WTC11 (cell line): ENCODE results near the gene S100PBP. TPM values are rescaled to one million over a fixed set of nuclear protein-coding genes. Genes with fewer than 3 reads are reported as not detected.
A peak's percentile ranks its signal among the peaks of the same experiment; 100 is the strongest.

ENCODE experiments used
- ATAC-seq: fragments of 200-7000 bp; cut with Tn5 transposase; 2 replicates; pipeline ENCODE4 v1.10.0; 2021; ENCODE audit warnings: mild to moderate bottlenecking, moderate library complexity
- Bru-seq: library from RNA; stranded (reverse); fragments of 400-500 nt; gene quantifications from one replicate; lab custom pipeline; 2021; lab: Mats Ljungman, UMichigan
- CTCF ChIA-PET: fragments of 300-600 bp; sonication (Branson Sonifier 250); formaldehyde crosslinking; loops from one replicate; lab custom pipeline; 2021; ENCODE audit warnings: antibody characterized with exemption; lab: Charles Lee
- POLR2A ChIA-PET: fragments of 350-600 bp; sonication (Branson Sonifier 250); formaldehyde crosslinking; loops from one replicate; lab custom pipeline; 2021; ENCODE audit warnings: antibody characterized with exemption; lab: Charles Lee
- DNase-seq: peaks from one replicate; pipeline ENCODE4 v3.0.0; 2021; ENCODE audit warnings: low spot score
- H3K27ac Mint-ChIP-seq: 2 replicates; pipeline ENCODE4 v1.8.0; 2021; ENCODE audit warnings: mixed read lengths
- H3K27me3 Mint-ChIP-seq: 2 replicates; pipeline ENCODE4 v1.8.0; 2021; ENCODE audit warnings: low read depth, mild to moderate bottlenecking, moderate library complexity, mixed read lengths
- H3K36me3 Mint-ChIP-seq: 2 replicates; pipeline ENCODE4 v1.8.0; 2021; ENCODE audit warnings: mixed read lengths
- H3K4me1 Mint-ChIP-seq: 2 replicates; pipeline ENCODE4 v1.8.0; 2022; ENCODE audit warnings: mixed read lengths
- H3K4me3 Mint-ChIP-seq: 2 replicates; pipeline ENCODE4 v1.8.0; 2021; ENCODE audit warnings: mild to moderate bottlenecking, moderate library complexity, mixed read lengths
- H3K9me3 Mint-ChIP-seq: 2 replicates; pipeline ENCODE4 v1.8.0; 2021; ENCODE audit warnings: mixed read lengths
- ATF1 ChIP-seq: sonication (generic); formaldehyde crosslinking; IDR thresholded peaks from 2 replicates; pipeline ENCODE4 v1.8.1; 2023; ENCODE audit warnings: mild to moderate bottlenecking, moderate library complexity, missing genetic modification reagents
- ATF6 ChIP-seq: sonication (generic); formaldehyde crosslinking; IDR thresholded peaks from 2 replicates; pipeline ENCODE4 v1.8.1; 2023; ENCODE audit warnings: mild to moderate bottlenecking, missing genetic modification reagents
- CREB1 ChIP-seq: sonication (generic); formaldehyde crosslinking; IDR thresholded peaks from 2 replicates; pipeline ENCODE4 v1.8.0; 2023; ENCODE audit warnings: mild to moderate bottlenecking, missing genetic modification reagents
- FOXP4 ChIP-seq: sonication (generic); formaldehyde crosslinking; IDR thresholded peaks from 2 replicates; pipeline ENCODE4 v1.8.0; 2022; ENCODE audit warnings: mild to moderate bottlenecking, missing genetic modification reagents
- HMGXB4 ChIP-seq: sonication (generic); formaldehyde crosslinking; IDR thresholded peaks from 2 replicates; pipeline ENCODE4 v1.8.1; 2023; ENCODE audit warnings: mild to moderate bottlenecking, moderate library complexity, missing genetic modification reagents
- KAT7 ChIP-seq: sonication (generic); formaldehyde crosslinking; IDR thresholded peaks from 2 replicates; pipeline ENCODE4 v1.8.1; 2023; ENCODE audit warnings: missing genetic modification reagents, mild to moderate bottlenecking, borderline replicate concordance
- NFE2L1 ChIP-seq: sonication (generic); formaldehyde crosslinking; IDR thresholded peaks from 2 replicates; pipeline ENCODE4 v1.8.1; 2023; ENCODE audit warnings: missing genetic modification reagents
- SMAD4 ChIP-seq: sonication (generic); formaldehyde crosslinking; IDR thresholded peaks from 2 replicates; pipeline ENCODE4 v1.8.0; 2022; ENCODE audit warnings: mild to moderate bottlenecking, missing genetic modification reagents
- SP1 ChIP-seq: sonication (generic); formaldehyde crosslinking; conservative IDR thresholded peaks from 2 replicates; pipeline ENCODE4 v1.8.1; 2022; ENCODE audit warnings: missing genetic modification reagents
- STAT6 ChIP-seq: sonication (generic); formaldehyde crosslinking; conservative IDR thresholded peaks from 2 replicates; pipeline ENCODE4 v1.8.1; 2023; ENCODE audit warnings: mild to moderate bottlenecking, low read depth, missing genetic modification reagents, moderate library complexity
- TCF7 ChIP-seq: sonication (generic); formaldehyde crosslinking; IDR thresholded peaks from 2 replicates; pipeline ENCODE4 v1.8.0; 2022; ENCODE audit warnings: mild to moderate bottlenecking, low read depth, missing genetic modification reagents, moderate library complexity
- ZNF423 ChIP-seq: fragments of 250-450 bp; sonication (Bioruptor Pico); IDR thresholded peaks from 2 replicates; pipeline ENCODE4 v2.1.2; 2022; ENCODE audit warnings: mild to moderate bottlenecking, moderate library complexity
- ZSCAN18 ChIP-seq: fragments of 250-450 bp; sonication (Bioruptor Pico); IDR thresholded peaks from 2 replicates; pipeline ENCODE4 v2.1.2; 2022; ENCODE audit warnings: mild to moderate bottlenecking, moderate library complexity
- long read RNA-seq, 3 experiments: library from RNA in 1 of 3; library from capped mRNA in 1 of 3; library from polyadenylated mRNA in 1 of 3; unstranded in 2 of 3; stranded (forward) in 1 of 3; transcript quantifications; one replicate each; pipeline ENCODE4 v2.0.0, GENCODE V29; 2021
- total RNA-seq: library from RNA; stranded (reverse); gene quantifications from 3 replicates; pipeline ENCODE4 v1.2.3, GENCODE V29; 2021
- TF ChIP-seq, protein P1 (sequence below): sonication (generic); formaldehyde crosslinking; IDR thresholded peaks from 2 replicates; pipeline ENCODE4 v1.8.1; 2023; ENCODE audit warnings: mild to moderate bottlenecking, missing genetic modification reagents, moderate library complexity
- TF ChIP-seq, protein P2 (sequence below): sonication (generic); formaldehyde crosslinking; IDR thresholded peaks from 2 replicates; pipeline ENCODE4 v1.8.1; 2023; ENCODE audit warnings: mild to moderate bottlenecking, missing genetic modification reagents, moderate library complexity
- TF ChIP-seq, protein P3 (sequence below): sonication (generic); formaldehyde crosslinking; IDR thresholded peaks from 2 replicates; pipeline ENCODE4 v1.8.0; 2022; ENCODE audit warnings: mild to moderate bottlenecking, missing genetic modification reagents
- TF ChIP-seq, protein P4 (sequence below): sonication (generic); formaldehyde crosslinking; conservative IDR thresholded peaks from 2 replicates; pipeline ENCODE4 v1.8.1; 2022; ENCODE audit warnings: mild to moderate bottlenecking, missing genetic modification reagents

The S100PBP gene
- total RNA-seq (62.9 to 73.2 TPM (median 70.2 TPM) in 3 replicates), Bru-seq, nascent RNA (percentile 89 among the genes with signal in this experiment)
- long read RNA-seq, experiment 1, full-length matches to known transcripts, result 70 of 213 reads
- long read RNA-seq, experiment 1, partial matches to known transcripts, result 20 of 213 reads
- long read RNA-seq, experiment 1, other reads (novel, unspliced or antisense), result 123 of 213 reads
- long read RNA-seq, experiment 2, full-length matches to known transcripts, result 5 of 46 reads
- long read RNA-seq, experiment 2, partial matches to known transcripts, result 11 of 46 reads
- long read RNA-seq, experiment 2, other reads (novel, unspliced or antisense), result 30 of 46 reads
- long read RNA-seq, experiment 3, full-length matches to known transcripts, result 19 of 44 reads
- long read RNA-seq, experiment 3, partial matches to known transcripts, result 0 of 44 reads
- long read RNA-seq, experiment 3, other reads (novel, unspliced or antisense), result 25 of 44 reads

GRCh38 chr1:32817159-32817814 lies at the start of gene S100PBP, which contains the start of gene YARS1:
Gene S100PBP (plus strand): TSS chr1:32817653. CDS start chr1:32826100, 8,447 bp downstream.
Gene YARS1 (minus strand): TSS chr1:32817358. CDS start chr1:32817244, 114 bp downstream.
- DNase-seq (peak; percentile 100), ATAC-seq (peak; percentile 95)
- Mint-ChIP-seq H3K27ac (peak within 1 kb of the TSS; percentile 99), H3K36me3 (peaks cover 15% of the 10 kb centered on the region), H3K4me3 (peak within 1 kb of the TSS; percentile 100), H3K27me3 (no peaks in the 10 kb centered on the region), H3K9me3 (no peaks in the 10 kb centered on the region; the same call in 1 of the 2 replicates), H3K4me1 (peaks cover 50% of the 10 kb centered on the region)
- ChIA-PET CTCF (interaction anchor here (1.1 to 1.9 kb wide), 2 partner anchors 54 to 59 kb away, joined by 3 to 5 read pairs; no protein-coding TSS in a partner anchor), POLR2A (interaction anchor here (0.6 to 1.4 kb wide), 5 partner anchors 36 to 423 kb away, joined by 3 to 5 read pairs (median 3); partner anchors contain the start of gene BSDC1)
- TF ChIP-seq TCF7 (no peak), ZSCAN18 (no peak), ATF1 (no peak), FOXP4 (CRISPR knock-in tag) (peak; percentile 77), SP1 (CRISPR knock-in tag) (peak; percentile 99), SMAD4 (CRISPR knock-in tag) (no peak), KAT7 (CRISPR knock-in tag) (0 out of 2 replicates have a peak, but pooled peaks have one; percentile 6), ZNF423 (CRISPR knock-in tag) (no peak), STAT6 (CRISPR knock-in tag) (no peak), ATF6 (CRISPR knock-in tag) (0 out of 2 replicates have a peak, but pooled peaks have one; percentile 37), NFE2L1 (CRISPR knock-in tag) (peak; percentile 33; the same call in 1 of the 2 replicates), CREB1 (peak; percentile 81; the same call in 1 of the 2 replicates), HMGXB4 (peak; percentile 85; the same call in 1 of the 2 replicates)
- TF ChIP-seq, protein P1, sequence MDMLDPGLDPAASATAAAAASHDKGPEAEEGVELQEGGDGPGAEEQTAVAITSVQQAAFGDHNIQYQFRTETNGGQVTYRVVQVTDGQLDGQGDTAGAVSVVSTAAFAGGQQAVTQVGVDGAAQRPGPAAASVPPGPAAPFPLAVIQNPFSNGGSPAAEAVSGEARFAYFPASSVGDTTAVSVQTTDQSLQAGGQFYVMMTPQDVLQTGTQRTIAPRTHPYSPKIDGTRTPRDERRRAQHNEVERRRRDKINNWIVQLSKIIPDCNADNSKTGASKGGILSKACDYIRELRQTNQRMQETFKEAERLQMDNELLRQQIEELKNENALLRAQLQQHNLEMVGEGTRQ, result peak; percentile 59
- TF ChIP-seq, protein P2, sequence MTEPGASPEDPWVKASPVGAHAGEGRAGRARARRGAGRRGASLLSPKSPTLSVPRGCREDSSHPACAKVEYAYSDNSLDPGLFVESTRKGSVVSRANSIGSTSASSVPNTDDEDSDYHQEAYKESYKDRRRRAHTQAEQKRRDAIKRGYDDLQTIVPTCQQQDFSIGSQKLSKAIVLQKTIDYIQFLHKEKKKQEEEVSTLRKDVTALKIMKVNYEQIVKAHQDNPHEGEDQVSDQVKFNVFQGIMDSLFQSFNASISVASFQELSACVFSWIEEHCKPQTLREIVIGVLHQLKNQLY, result peak; percentile 56; the same call in 1 of the 2 replicates
- TF ChIP-seq, protein P3, sequence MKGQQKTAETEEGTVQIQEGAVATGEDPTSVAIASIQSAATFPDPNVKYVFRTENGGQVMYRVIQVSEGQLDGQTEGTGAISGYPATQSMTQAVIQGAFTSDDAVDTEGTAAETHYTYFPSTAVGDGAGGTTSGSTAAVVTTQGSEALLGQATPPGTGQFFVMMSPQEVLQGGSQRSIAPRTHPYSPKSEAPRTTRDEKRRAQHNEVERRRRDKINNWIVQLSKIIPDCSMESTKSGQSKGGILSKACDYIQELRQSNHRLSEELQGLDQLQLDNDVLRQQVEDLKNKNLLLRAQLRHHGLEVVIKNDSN (CRISPR knock-in tag), result peak; percentile 35; the same call in 1 of the 2 replicates
- TF ChIP-seq, protein P4, sequence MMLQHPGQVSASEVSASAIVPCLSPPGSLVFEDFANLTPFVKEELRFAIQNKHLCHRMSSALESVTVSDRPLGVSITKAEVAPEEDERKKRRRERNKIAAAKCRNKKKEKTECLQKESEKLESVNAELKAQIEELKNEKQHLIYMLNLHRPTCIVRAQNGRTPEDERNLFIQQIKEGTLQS, result peak; percentile 99
